HG02981 (cell line): ENCODE measurements around the gene CHMP4A.
"Not testable (repeated sequence)": the region's sequence is repeated elsewhere in the genome, so short reads cannot be mapped to it uniquely, and the experiment has no call there.

Source experiments
- ATAC-seq: cut with Tn5 transposase; IDR thresholded peaks from one replicate; pipeline ENCODE4 v1.9.1; 2021; ENCODE audit warnings: mild to moderate bottlenecking, moderate library complexity; ENCODE audit not compliant: unreplicated experiment

Gene CHMP4A

DNA sequence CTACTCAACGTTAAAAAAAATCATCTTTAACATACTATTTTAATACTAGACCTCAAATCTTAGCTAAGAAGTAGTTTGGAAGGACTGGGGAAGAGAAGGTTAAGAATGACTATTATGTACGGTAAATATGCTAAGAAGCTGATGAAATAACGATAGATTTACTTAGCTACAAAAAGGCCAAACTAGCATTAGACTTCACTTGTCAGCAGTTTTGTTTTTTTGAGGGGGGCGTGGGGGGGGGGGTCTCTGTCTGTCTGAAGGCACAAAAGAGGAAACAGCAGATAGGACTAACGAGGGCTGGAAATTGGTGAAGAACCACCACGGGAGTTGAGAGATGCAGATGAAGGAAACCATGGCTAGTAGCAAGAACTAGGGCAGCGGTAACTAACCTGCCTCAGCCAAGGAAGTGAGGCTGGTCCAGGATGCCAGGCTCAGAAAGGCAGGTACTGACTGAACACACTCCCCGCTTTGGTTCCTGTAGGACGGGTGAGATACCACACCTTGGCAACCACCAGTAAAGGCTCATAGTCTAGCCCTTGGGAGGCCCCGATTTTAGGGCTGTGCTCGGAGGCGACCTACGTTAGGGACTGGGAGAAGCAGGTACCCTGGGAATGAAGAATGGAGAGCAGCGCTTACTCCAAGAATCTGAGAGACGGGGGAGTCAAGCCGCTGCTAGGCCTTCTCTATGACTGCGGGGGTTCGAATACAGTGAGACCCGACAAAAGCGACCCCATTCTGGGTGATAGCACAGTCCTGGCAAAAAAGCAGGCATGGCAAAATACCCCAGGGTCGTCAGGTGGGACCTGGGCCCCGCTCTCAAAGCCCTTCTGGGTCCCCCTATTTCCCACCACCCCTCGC lies 18.2 kb upstream of the CHMP4A start:
- no peak for ATAC-seq

- no peak for ATAC-seq
These were observed 15.6 kb upstream of the CHMP4A start for GRCh38 chr14:24228902-24229301.

DNA sequence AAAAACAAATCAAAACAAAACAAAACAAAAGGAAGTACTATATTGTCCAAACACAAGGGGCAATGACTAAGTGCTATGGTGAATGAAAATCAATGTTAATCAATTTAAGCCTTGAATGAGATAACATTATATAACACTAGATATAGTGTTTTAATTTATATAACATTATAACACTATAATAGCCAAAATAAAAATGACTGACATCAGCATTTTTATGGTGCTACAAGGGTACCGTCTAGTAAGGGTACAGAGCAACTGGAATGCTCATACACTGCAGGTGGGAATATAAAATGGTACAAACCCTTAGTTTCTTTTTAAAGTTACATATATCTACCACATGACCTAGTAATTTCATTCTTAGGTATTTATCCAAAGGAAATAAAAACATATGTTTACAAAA lies 13.2 kb upstream of the CHMP4A start:
- no peak for ATAC-seq

GRCh38 chr14:24224618-24225071 lies 11.4 kb upstream of the CHMP4A start:
- ATAC-seq: no peak

GRCh38 chr14:24222987-24223386 lies 9.7 kb upstream of the CHMP4A start:
- ATAC-seq: not testable (repeated sequence)

DNA sequence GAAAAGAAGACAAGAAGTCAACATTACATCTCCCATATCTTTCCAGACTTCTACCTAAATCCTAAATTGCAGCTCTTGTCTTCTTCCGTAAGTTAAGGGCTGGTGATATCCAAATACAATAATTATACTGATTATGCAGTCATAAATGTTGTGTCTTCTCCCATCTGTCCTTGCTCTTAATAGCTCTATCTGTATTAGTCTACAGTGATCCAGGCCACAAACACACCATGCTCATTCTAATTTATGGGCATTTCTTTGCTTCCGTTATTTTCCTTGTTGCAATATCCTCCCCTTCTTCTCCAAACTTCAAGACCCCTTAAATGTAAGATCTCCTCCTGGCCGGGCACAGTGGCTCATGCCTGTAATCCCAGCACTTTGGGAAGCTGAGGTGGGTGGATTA lies 6.2 kb upstream of the CHMP4A start:
- ATAC-seq: no peak

- ATAC-seq: no peak
These were observed 5.8 kb upstream of the CHMP4A start for GRCh38 chr14:24219080-24219479.

DNA sequence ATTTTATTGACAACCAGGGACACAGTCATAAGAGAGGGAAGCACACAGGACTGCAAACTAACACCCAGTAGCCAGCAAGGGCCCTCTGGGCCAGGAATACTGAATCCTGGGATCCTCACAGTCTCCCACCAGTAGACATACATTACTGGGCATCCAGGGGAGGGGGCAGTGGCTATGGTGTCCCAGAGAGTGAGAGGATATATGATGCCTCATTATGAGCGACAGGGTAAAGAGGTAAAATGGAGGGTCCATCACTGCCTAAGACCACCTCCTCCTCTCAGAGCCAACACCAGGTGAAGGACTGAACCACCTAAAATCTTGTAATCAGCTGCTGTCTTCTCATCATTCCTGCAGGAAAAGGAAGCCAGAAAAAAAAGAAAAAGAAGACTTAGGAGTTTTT lies 3.6 kb upstream of the CHMP4A start:
- not testable (repeated sequence) for ATAC-seq

- ATAC-seq: no peak
These were observed 3.0 kb upstream of the CHMP4A start for GRCh38 chr14:24216345-24216699.

DNA sequence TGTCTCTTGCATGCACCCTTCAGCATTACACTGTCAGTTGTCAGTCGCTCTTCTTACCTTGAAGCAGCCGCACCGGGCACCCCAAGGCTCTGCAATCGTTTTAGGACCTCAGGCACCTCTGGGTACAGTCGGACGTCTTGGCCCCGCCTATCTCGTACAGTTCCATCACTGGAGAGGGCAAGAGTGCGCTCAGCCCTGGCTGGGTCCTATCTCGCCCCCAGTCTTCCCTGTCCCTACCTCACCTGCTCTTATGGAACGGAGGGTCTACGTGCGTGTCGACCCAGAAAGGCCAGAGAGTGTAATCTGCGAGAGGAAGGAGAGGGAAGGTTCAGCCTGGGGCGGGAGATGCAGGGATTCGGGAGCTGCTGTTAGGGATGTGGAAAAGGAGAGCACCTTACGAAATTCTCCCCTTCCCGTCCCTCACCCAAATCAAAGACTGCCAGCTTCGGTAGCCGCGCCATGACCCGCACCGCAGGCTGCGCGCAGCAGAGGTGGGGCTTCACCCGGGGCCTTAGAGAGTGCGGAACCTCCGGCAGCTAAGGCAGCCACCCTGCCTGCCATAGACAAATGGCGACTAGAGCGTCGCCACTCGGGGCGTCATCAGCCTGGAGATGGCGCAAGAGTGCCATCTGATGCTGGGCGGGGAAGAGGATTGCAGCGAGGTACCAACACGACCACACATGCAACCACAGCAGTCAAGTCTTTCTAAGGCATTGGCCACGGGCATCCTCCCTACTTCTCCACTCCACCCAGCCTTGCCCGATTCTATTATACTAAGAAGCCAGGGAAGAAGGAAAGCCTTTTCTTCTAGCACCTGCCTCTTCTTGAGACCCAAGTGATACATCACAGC lies 2.4 kb upstream of the CHMP4A start, which contains the start of gene MDP1:
MDP1 (minus strand) TSS at position 572 of the 850 bp plus-strand sequence; CDS start at position 461, 111 bp downstream.
- peak; percentile 52 for ATAC-seq

DNA sequence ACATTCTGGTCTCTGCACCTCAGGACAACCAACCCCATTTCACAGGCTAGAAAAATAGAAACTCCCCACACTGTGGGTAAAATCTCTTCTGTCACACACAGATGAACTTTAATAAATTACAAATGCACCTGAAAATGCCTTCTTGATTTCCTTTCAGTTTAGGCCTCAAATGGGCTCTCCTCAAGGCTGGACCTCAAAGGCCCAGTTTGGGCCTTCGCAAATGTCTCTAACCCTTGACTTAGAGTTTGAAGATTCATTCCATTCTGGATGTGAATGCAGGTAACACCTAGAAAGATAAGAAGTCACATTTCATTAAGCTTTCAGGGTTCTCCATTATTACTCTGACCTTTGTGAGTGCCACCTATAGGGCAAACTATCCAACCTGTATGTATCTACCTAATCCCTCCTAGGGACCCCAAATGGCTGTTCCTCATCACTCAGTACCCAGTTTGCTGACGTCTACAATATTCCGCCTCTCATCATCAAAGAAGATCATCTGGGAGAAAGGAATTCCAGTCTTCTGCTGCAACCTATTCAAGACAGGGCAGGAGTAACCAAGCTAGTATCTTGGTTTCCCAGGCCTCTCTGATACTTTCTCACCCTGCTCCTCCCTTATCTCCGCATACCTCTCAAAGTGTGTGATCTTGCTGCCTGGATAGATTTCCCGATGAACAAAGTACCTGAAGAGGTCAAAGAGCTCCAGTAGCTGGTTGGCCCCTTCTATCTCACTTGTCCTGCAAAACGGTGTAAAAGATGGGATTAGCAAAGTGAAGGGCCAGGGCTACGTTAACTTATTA lies 776 bp upstream of the CHMP4A start:
- no peak for ATAC-seq

- ATAC-seq: no peak
These were observed 2.0 kb downstream of the CHMP4A start for GRCh38 chr14:24211311-24211710.

- no peak for ATAC-seq
These were observed 5.7 kb downstream of the CHMP4A start for GRCh38 chr14:24207625-24208024.

DNA sequence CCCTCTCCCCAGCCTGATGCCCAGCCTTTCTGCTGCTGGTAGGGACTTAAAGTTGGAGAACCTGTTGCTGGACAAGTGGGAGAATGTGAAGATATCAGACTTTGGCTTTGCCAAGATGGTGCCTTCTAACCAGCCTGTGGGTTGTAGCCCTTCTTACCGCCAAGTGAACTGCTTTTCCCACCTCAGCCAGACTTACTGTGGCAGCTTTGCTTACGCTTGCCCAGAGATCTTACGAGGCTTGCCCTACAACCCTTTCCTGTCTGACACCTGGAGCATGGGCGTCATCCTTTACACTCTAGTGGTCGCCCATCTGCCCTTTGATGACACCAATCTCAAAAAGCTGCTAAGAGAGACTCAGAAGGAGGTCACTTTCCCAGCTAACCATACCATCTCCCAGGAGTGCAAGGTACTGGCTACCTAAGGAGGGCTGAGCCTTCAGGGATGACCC lies 6.2 kb downstream of the CHMP4A start:
- ATAC-seq: no peak

DNA sequence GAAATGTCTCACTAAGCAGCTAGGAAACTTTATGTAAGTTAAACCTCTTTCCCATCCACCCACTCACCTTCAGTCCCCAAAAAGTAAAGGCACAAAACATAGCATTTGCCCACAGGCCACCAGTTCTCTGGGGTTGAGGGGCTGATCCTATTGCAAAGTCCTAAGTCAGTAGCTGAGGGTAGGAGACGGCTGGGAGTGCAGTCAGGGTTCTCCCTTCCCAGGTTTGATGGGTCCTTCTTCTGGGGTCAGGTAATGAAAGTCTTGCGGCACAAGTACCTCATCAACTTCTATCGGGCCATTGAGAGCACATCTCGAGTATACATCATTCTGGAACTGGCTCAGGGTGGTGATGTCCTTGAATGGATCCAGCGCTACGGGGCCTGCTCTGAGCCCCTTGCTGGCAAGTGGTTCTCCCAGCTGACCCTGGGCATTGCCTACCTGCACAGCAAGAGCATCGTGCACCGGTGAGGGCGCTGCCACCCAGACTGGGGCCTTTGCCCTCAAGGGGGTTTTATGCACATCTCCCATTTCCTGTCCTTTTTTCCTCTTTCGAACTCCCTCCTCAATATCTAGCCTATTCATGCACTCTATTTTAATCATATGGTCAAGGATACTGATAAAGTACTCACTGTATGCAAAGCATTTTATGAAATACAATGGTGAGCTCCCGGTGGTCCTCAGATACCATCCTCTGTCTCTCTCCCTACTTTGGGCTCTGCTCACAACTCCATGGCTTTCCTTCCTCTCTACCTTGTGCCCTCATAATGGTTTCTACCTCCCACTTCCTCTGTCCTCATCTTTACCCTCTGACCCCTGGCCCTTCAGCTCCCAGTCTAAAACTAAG lies 6.8 kb downstream of the CHMP4A start:
- no peak for ATAC-seq

DNA sequence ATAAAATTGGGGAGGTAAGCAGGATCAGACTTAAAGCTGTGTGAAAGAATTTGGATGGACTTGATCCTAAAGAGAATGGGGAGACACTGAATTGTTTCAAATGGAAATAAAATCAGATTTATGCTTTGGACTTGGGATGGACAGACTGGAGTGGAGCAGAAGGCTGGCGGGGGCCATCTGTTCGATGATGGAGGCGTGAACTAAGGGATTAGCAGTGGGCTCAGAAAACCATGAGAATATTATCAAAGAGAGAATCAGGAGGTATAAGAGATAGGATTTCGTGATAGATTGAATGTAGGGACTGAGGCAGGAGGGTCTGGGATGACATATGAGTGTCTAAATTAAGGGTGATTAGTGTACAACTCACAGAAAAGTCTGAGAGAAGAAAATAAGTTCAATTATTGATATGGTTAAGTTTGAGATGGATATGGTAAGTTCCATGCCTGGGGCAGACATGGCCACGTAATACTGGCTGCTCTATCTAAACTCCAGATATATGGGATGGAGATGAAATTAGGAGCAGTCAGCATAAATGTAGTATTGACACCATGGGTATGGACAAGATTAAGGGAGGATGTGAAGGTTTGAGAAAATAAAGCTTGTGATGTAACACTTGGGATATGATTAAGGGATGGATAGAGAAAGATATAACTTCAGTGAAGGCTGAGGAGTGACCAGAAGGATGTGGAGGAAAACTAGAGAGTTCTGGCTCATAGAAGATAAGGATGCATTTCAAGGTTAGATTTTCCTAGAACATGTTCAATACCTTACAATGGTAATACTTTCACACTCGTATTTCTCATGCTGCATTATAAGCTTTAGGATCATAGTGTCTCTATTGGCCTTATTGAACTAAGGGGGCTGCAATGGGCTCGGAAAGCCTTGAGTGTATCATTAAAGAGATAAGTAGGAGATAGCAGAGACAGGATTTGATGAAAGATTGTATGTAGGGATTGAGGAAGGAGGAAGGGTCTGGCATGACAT lies 8.8 kb downstream of the CHMP4A start:
- ATAC-seq: no peak

- not testable (repeated sequence) for ATAC-seq
These were observed 9.9 kb downstream of the CHMP4A start for GRCh38 chr14:24203249-24203886.

DNA sequence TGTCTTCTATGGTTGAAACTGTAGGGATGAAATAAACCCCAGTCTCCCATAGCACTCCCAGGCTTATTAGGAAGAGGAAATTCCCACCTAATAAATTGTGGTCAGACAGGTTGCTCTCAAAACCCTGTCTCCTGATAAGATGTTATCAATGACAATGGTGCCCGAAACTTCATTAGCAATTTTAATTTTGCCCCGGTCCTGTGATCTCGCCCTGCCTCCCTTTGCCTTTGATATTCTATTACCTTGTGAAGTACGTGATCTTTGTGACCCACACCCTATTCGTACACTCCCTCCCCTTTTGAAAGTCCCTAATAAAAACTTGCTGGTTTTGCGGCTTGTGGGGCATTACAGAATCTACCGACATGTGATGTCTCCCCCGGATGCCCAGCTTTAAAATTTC lies 10.8 kb downstream of the CHMP4A start:
- ATAC-seq: not testable (repeated sequence)
